ENCODE data around the gene BEND3. TPM values are rescaled to one million over a fixed set of nuclear protein-coding genes. Genes with fewer than 3 reads are reported as not detected.

BEND3 gene
- total RNA-seq, 1 donor from 2014 or later: 24.1 TPM

GRCh38 chr6:107068691-107069630, 46.4 kb downstream of the BEND3 start:
- DNase-seq (ENCODE audit: low read depth, low spot score): no peak
- Mint-ChIP-seq H3K4me1 (no peaks in the 10 kb centered on the region), H3K4me3 (no peak overlapping the region), H3K9me3 (no peaks in the 10 kb centered on the region), H3K36me3 (ENCODE audit: low read depth) (peaks cover 7% of the 10 kb centered on the region), H3K27me3 (ENCODE audit: low read depth) (no peaks in the 10 kb centered on the region), H3K27ac (ENCODE audit: unreplicated experiment) (no peak overlapping the region)
- no peak for TF ChIP-seq CTCF (conservative IDR thresholded peaks at IDR 0.05)

DNA sequence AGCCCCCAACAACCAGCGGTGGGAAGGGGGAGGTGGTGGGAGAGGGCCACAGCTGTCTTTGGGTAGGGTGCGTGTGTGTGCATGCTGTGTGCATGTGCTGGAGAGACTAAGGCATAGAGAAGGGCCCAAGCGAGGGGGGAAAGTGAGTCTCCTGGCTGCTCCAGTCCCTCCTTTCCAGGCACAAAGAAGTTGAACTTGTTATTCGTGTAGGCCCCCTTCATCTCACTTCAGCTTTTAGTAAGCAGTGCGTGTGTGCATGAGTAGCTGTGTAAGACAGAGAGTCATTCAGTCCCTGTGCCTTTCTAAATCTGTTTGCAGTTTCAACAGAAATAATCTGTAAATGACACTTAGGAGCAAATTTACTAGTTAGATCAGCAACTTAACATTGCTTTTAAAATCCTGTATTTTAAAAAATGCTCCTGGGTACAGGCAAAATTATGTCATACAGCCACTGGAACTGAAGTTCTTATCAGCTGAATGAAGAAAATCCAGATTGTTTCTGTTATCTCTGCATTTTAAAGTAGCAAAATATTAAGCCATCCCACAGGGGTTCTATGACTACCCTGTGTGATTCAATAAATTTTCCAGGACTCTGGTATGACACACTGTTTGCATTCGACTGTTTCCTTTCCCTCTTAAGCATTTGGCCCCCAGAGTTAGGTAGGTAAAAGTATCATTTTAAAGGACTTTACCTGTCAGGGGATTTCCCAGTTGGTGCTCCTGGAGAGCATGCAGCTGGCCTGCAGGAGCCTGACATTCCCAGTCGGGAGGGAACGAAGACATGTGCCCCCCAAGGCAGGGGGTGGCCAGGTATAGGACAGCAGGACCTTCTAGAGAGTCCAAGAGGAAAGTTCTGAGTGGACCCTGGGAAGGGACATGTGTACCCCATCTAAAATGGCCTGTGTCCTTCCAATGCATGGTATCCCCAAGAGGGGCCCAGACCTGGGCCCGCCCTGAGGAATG, 48.3 kb downstream of the BEND3 start:
- DNase-seq (ENCODE audit: low read depth, low spot score): no peak
- no peak overlapping the region for H3K27ac Mint-ChIP-seq (ENCODE audit: unreplicated experiment)

GRCh38 chr6:107064579-107065065, 50.7 kb downstream of the BEND3 start:
- peaks cover 7% of the 10 kb centered on the region for H3K36me3 Mint-ChIP-seq (ENCODE audit: low read depth)
- H3K9me3 Mint-ChIP-seq: no peaks in the 10 kb centered on the region
- no peaks in the 10 kb centered on the region for H3K4me1 Mint-ChIP-seq
- H3K27me3 Mint-ChIP-seq (ENCODE audit: low read depth): peaks cover 3% of the 10 kb centered on the region
- no peak overlapping the region for H3K4me3 Mint-ChIP-seq
- DNase-seq (ENCODE audit: low read depth, low spot score): no peak
- H3K27ac Mint-ChIP-seq (ENCODE audit: unreplicated experiment): no peak overlapping the region
- TF ChIP-seq CTCF (conservative IDR thresholded peaks at IDR 0.05): no peak

More for the DNA sequence above, 48.3 kb downstream of the BEND3 start:
- no peak overlapping the region for H3K4me3 Mint-ChIP-seq
- no peaks in the 10 kb centered on the region for H3K4me1 Mint-ChIP-seq
- TF ChIP-seq CTCF (conservative IDR thresholded peaks at IDR 0.05): no peak
- H3K9me3 Mint-ChIP-seq: no peaks in the 10 kb centered on the region
- H3K27me3 Mint-ChIP-seq (ENCODE audit: low read depth): no peaks in the 10 kb centered on the region
- peaks cover 7% of the 10 kb centered on the region for H3K36me3 Mint-ChIP-seq (ENCODE audit: low read depth)

GRCh38 chr6:107062691-107063090, 52.6 kb downstream of the BEND3 start:
- TF ChIP-seq CTCF (conservative IDR thresholded peaks at IDR 0.05): no peak
- no peak for DNase-seq (ENCODE audit: low read depth, low spot score)
- Mint-ChIP-seq H3K4me1 (no peaks in the 10 kb centered on the region), H3K4me3 (no peak overlapping the region), H3K9me3 (no peaks in the 10 kb centered on the region), H3K36me3 (ENCODE audit: low read depth) (peaks cover 4% of the 10 kb centered on the region), H3K27ac (ENCODE audit: unreplicated experiment) (no peak overlapping the region), H3K27me3 (ENCODE audit: low read depth) (peaks cover 3% of the 10 kb centered on the region)
